GM20000 (cell line): ENCODE results near the gene POU4F2.

Experiments used
- DNase-seq: peaks from one replicate; pipeline ENCODE4 v3.0.0; 2012; ENCODE audit warnings: low spot score
- TF ChIP-seq, protein P1 (sequence below): IDR thresholded peaks from 2 replicates; pipeline ENCODE4 v1.5.1; 2012; ENCODE audit warnings: mild to moderate bottlenecking, control low read depth; ENCODE audit errors: extremely low read depth, missing control alignments

The POU4F2 gene

DNA sequence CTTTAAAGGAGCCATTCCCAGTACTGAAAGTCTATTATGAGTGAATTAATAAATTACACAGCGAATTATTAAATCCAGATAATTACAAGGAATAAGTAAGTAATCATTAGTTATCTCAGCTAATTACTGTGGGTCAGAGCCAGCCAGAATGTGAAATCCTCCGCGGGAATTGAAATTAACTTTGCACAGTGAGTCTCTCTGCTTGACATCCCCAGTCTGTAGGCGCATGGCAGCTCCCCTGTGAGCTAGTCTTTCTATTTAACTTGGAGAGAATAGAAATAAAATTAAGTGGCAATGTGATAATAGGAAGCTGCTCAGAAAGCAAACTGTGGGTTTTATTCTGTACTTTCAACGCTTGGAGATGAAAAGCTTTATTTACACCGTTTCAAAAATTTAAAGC, 7.2 kb downstream of the POU4F2 start:
- no peak for DNase-seq
- TF ChIP-seq, protein P1, sequence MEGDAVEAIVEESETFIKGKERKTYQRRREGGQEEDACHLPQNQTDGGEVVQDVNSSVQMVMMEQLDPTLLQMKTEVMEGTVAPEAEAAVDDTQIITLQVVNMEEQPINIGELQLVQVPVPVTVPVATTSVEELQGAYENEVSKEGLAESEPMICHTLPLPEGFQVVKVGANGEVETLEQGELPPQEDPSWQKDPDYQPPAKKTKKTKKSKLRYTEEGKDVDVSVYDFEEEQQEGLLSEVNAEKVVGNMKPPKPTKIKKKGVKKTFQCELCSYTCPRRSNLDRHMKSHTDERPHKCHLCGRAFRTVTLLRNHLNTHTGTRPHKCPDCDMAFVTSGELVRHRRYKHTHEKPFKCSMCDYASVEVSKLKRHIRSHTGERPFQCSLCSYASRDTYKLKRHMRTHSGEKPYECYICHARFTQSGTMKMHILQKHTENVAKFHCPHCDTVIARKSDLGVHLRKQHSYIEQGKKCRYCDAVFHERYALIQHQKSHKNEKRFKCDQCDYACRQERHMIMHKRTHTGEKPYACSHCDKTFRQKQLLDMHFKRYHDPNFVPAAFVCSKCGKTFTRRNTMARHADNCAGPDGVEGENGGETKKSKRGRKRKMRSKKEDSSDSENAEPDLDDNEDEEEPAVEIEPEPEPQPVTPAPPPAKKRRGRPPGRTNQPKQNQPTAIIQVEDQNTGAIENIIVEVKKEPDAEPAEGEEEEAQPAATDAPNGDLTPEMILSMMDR: no peak

DNA sequence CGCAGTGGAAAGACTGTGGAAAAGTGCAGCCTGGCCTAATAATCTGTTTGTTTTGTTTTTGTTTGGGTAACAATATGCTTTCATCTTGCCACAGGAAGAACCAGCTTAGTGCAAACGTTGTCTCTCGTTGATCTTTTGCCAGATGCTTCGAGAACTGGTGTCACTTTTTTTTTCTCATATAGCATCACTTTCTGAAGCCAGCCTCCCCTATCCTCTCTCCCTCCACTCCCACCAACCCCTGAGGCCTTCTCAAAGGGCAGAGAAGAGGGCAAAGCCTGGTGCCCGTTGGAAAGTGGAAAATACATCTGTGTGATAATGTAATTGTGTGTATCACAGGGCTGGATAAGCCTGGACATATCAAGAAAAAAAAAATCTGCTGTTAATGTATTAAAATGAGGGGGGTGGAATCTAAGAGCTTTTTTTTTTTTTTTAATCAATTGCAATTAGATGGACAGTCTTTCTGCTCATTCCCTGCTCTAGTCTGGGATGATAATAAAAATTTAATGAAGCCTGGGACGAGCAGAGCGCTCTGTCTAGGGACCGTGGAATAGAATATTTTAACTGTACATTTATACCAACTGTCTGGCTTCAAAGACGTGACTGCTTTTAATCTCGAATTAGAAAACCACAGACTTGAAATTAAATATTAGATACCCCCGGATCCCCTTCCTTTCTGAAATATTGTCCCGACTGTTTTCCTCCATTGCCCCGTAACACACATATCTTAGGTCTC, 8.1 kb downstream of the POU4F2 start:
- TF ChIP-seq, protein P1: no peak
- no peak for DNase-seq

DNA sequence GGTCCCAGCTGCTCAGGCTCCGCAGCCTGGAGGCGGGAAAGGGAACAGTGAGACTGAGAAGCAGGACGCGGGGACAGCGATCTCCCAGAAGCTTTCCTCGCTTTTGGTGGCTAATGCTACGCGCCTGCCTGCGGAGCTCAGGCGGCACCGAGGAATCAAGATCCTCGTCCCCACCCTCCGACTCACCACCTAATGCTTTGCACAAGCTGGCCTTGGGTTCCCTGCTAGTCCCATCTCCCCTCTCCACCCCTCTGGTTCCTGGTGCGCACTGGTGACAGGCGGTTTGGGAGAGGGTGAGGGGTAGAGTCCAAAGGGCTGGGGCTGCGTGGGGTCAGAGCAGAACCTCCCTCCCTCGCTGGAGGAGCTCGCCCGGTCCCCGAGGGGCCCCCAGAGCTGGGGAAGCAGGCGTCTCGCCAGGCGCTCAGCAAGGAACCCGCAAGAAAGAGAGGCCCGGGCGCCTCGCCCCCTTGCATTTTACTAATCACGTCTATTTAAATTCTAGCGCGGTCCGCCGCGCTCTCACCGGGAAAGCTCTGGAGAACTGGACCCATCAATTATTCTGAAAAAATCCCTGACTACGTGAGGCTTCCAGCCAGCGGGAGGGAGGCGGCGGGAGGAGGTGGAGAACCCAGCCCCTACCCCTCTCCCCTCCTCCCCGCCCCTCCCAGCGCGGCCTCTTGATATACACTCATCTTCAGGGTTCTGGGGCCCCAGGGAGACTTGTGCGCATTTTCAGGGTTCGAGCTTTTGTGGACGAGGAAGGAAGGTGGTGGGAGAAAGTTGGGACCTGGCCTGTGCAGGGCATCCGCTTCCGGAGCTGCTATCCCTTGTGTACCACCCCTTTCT, 9.1 kb downstream of the POU4F2 start:
- DNase-seq: no peak
- TF ChIP-seq, protein P1: no peak

DNA sequence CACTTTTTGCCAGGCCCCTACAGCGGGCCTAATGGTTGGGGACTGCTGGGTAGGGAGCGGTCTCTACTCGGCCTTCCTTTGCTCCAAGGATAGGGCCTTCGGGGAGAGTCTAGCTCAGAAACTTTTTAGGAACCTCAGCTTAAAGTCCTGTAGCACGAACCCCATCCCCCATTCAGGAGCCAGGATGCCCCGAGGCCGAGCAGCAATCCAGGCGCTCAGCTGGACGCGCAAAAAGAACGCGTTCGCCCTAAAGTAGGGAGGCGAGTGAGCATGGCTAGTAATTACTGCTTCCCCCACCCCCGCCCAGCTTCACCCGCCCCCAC, 9.7 kb downstream of the POU4F2 start:
- TF ChIP-seq, protein P1: no peak
- no peak for DNase-seq

DNA sequence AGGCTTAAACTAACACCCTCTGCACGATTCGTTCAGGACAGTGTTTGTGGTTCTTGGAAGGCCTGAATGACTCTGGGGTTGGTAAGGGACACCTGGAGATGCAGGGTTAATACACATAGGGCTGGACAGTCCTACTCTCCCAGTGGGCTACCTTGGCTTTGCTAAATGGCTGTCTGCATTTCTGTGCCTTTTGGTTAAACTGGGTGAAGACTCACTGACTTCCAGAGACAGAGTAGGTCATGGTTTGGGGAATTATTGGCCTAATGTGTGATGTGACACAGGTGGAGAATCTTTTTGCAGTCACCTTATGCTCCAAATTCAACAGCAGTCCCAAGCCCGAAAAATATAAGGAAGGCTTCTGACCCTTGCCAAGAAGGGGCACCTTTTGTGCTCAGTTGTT, 10.5 kb downstream of the POU4F2 start:
- TF ChIP-seq, protein P1: no peak

DNA sequence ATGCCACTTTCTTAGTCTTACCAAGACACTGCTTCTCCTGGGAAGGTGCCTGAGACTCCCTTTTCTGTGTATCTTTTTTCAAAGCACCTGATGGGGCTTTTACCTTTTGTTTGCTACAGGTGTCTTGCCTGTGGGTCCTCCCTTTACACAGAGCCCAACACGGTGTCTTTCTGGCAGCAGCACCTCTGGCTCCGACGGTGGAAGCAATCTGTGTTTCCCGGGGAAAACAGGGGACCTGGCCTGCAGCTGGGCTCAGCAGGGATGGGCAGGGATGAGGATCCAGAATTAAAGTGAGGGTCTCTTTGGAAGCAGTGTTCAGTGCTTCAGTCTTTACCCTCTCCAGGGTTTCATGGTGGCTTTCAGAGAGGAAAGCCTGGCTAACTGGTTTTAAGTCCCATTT, 11.3 kb downstream of the POU4F2 start:
- TF ChIP-seq, protein P1: no peak
- DNase-seq: no peak

More for the DNA sequence above, 10.5 kb downstream of the POU4F2 start:
- DNase-seq: no peak
